MM.1S (cell line): ENCODE measurements around the gene S100A7.

Experiments used
- EZH2 ChIP-seq: fragments of 300-600 bp; sonication (generic); optimal IDR thresholded peaks from 2 replicates; pipeline ENCODE3; 2017; ENCODE audit warnings: low read depth, mild to moderate bottlenecking, antibody characterized with exemption, low read length, mixed read lengths
- TF ChIP-seq, protein P1 (sequence below): fragments of 300-600 bp; sonication (generic); IDR thresholded peaks from 2 replicates; pipeline ENCODE4 v1.5.1; 2016; ENCODE audit warnings: antibody characterized with exemption, low read length, mixed read lengths

DNA sequence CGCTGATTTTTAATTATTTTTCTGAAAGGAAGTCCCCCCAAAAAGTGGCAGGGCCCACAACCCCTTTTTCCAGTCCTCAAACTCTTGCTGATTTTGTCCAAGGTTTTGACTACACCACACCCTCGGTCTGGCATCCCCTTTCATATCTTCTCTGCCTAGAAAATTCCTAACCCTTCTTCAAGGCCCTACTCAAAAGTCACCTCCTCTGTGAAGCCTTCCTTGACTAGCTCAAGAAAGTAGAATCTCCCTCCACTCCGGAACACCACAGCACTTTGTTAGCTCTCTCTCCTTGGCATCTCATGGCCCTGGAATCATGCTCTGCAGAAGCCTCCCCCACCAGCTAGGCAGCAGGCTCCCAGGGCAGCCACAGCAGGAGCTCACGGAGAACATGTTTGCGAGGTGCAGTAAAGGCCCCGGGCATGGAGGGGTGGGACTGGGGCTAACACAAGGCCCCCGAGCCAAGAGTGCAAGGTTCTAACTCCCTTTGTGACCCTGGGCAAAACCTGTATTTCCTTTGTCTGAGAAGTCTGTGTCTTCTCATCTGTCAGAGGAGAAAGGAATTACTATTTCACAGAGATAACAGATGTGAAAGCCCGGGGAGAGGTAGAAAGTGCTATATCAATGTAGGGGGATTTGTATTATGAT is 17.7 kb upstream of the S100A7 start:
- TF ChIP-seq, protein P1, sequence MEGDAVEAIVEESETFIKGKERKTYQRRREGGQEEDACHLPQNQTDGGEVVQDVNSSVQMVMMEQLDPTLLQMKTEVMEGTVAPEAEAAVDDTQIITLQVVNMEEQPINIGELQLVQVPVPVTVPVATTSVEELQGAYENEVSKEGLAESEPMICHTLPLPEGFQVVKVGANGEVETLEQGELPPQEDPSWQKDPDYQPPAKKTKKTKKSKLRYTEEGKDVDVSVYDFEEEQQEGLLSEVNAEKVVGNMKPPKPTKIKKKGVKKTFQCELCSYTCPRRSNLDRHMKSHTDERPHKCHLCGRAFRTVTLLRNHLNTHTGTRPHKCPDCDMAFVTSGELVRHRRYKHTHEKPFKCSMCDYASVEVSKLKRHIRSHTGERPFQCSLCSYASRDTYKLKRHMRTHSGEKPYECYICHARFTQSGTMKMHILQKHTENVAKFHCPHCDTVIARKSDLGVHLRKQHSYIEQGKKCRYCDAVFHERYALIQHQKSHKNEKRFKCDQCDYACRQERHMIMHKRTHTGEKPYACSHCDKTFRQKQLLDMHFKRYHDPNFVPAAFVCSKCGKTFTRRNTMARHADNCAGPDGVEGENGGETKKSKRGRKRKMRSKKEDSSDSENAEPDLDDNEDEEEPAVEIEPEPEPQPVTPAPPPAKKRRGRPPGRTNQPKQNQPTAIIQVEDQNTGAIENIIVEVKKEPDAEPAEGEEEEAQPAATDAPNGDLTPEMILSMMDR = no peak
- TF ChIP-seq EZH2 = no peak
